NOMO-1 treated with dmso at 0.1 percent for 144 hours (cell line): Measurements from ENCODE around the gene ZCCHC10.
"Not testable (repeated sequence)": the region's sequence is repeated elsewhere in the genome, so short reads cannot be mapped to it uniquely, and the experiment has no call there.

ENCODE experiments used
- DNase-seq: peaks from one replicate; lab custom pipeline; 2025; ENCODE audit not compliant: unreplicated experiment; lab: John Stamatoyannopoulos, UW

ZCCHC10 gene

GRCh38 chr5:133025804-133026663 is at the start of gene ZCCHC10:
TSS of gene ZCCHC10 (minus strand) at chr5:133026549. CDS start at chr5:133026537, 12 bp downstream.
- peak; percentile 85 for DNase-seq

- no peak for DNase-seq
Measured at GRCh38 chr5:133075572-133076536, 49.5 kb upstream of the ZCCHC10 start.

DNA sequence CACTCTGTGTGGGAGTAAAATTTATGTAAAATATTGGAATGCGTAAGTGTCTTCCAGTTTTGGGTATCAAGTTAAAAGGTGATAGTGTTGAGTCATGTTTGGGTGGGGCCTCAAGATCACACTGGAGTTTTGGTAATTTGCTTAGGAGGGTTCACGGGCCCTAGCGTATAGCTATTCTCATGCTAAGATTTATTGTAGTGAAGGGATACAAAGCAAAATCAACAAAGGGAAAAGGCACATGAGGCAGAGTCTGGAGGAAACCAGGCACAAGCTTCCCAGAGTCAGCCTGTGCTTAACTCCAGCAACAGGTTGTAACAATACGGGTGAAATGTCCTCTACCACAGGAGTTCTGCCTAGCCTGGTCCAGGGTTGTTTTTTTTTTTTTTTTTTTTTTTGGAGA is 45.7 kb upstream of the ZCCHC10 start:
- DNase-seq: no peak

GRCh38 chr5:133066045-133066444 is 39.7 kb upstream of the ZCCHC10 start:
- no peak for DNase-seq

GRCh38 chr5:133065471-133065870 is 39.1 kb upstream of the ZCCHC10 start:
- DNase-seq: no peak

DNA sequence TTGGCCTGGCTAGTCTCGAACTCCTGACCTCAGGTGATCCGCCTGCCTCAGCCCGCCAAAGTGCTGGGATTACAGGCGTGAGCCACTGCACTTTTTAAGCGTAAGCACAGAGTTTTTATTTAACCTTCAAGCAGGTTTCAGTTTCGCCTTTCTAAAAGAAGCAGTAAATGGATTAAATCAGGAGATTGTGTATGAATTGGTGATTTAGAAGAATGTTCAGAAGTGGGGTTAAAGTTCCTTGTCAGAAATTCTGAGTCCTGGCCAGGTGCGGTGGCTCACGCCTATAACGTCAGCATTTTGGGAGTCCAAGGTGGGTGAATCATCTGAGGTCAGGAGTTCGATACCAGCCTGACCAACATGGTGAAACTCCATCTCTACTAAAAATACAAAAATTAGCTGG is 37.6 kb upstream of the ZCCHC10 start:
- no peak for DNase-seq

- peak; percentile 23 for DNase-seq
Measured at GRCh38 chr5:133062276-133062675, 35.9 kb upstream of the ZCCHC10 start.

DNA sequence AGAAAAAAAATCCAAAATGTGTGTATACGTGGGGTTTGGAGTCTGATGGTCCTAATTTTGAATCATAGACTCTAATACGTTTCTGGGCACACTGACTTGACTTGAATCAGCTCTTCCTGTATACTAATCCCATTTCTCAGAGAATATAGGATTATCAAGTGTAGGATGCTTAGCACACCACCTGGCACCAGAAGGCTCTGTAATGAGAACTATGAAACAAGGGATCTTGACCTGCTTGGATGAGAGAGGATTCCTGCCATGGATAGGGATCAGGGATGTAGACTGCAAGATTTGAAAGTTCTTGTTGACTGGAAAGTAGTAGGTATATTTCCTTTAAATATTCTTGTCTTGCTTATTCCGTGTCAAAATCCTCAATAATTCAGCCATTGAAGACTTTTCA is 33.3 kb upstream of the ZCCHC10 start:
- no peak for DNase-seq

DNA sequence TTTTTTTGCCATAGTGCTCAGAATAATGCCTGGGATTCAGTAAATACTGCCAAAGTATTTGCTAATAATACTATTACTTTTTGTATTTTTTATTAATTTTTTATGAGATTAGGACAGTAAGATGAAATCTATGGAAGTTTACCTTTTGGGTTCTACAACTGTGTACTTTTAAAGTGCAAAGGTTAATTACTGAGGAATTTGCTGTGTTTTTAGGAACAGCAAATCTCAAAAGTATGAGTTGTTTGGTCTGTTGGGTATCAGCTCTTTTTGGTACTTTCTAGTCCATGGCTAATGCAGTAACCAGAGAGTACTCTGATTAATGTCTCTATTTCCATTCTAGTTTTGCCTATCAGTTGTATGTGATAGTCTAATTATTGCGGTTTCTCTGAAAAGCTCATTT is 30.5 kb upstream of the ZCCHC10 start:
- DNase-seq: no peak

DNA sequence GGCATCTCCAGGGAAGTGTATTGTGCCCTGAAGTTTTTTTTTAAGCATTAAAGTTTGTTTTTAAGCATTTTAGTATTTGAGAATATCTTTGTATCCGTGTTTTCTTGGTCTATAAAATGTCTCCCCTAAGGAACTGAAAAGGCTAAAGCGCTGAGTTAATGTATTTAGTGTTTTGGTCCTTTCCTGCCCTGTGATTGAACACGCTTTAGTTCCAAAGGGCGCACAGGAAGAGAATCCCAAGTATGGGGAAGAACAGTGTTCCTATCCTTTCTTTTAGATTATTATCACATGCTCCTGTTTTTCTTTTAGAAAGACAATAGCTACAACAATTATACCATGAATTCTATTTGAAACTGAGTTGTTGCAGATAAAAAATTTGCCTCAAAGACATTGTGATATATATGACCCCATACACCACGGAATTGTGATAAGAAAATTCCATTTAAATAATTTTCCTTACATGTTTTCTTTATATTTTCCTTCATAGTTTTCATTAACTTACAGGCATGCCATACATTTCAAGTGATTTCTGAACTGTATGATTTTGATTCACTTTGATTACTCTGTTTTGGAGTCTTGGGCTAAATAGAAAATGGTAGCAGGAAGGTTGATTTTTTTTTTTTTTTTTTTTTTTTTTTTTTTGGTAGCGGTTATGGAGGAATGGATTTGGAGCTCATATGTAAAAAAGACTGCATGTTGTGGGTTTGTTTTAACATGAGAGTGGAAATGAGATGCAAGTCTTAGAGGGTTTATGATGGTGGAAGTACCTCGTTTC is 28.5 kb upstream of the ZCCHC10 start:
- no peak for DNase-seq

- DNase-seq: no peak
Measured at GRCh38 chr5:133053448-133053847, 27.1 kb upstream of the ZCCHC10 start.

- peak; percentile 59 for DNase-seq
Measured at GRCh38 chr5:133052317-133053175, 26.2 kb upstream of the ZCCHC10 start.

GRCh38 chr5:133051542-133052316 is 25.4 kb upstream of the ZCCHC10 start, which contains the start of gene HSPA4:
TSS of gene HSPA4 (plus strand) at chr5:133052013. CDS start at chr5:133052251, 238 bp downstream.
- DNase-seq: peak; percentile 98

DNA sequence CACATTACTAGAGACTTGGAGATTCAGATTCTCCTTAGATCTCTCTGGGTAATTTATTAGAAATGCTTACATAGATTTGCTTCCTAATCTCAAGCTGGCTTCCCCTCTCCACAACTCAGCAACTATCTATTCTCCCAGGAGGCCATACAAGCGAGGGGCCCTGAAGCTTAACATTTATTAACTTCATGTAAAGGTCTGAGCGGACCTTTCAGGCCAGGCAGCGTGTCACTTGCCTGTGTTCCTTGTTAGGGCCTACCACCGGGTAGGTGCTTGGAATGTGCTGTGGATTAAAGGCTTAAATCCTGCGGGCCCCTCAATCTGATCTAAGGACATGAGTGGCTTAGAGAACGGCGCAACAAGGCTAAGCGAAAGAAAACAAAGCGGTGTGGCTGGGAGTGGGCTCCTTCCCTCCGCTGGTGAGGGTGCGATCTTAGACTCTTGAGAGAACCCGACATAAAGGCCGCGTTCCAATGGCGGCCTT is 24.8 kb upstream of the ZCCHC10 start:
- no peak for DNase-seq

- no peak for DNase-seq
Measured at GRCh38 chr5:133050521-133050920, 24.2 kb upstream of the ZCCHC10 start.

DNA sequence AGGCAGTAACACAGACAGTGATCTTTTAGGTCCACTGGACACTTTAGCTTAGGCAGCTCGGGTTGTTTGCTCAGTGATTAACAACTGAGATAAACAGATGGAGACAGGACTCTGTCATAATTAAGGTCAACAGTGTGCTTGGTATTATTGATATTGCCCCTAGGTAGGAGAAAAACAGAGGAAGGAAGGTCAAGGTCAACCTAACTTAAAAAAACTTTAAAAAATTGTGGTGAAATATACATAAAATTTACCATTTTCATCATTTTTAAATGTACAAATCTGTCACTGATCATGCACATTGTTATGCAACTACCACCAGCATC is 23.3 kb upstream of the ZCCHC10 start:
- DNase-seq: no peak

DNA sequence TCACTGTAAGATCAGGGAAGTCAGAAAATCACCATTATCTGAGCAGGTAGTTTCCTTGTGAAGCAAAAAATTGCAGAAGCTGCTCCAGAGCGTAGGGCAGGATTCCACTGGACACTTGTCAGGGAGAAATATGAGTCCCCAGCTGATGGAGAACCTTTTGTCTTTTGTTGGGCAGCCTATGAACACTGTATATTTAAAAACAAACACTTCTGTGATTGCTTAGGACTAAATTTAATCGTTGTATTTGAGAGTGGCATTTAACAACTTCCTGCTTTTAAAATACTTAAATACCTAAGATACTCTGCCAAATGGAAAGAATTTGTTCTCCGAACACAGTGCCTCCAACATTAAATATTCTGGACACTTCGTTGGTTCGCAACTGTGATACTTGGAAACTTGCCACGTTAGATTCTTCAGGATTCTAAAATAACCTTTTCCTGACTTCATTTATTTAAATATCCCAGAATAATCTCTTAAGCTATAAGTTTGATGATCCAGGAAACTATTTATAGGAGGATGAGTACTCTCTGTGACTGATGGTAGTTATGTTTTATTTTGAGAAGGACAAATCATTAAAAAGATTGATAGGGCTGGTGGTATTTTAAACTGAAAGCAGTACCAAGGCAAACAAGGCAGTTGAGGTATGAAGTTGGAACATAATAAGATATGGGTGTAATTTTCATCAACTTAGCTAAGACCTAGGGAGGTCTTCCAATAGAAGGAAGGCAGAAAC is 22.8 kb upstream of the ZCCHC10 start:
- no peak for DNase-seq

GRCh38 chr5:133047404-133047803 is 21.1 kb upstream of the ZCCHC10 start:
- no peak for DNase-seq

GRCh38 chr5:133046560-133046959 is 20.2 kb upstream of the ZCCHC10 start:
- not testable (repeated sequence) for DNase-seq
